HEK293 (cell line): ENCODE measurements around the gene EVA1C.
A peak's percentile ranks its signal among the peaks of the same experiment; 100 is the strongest.

Source experiments
- GLI2 ChIP-seq: fragments of 450-650 bp; formaldehyde crosslinking; IDR thresholded peaks from 2 replicates; pipeline ENCODE4; 2017; ENCODE audit warnings: missing biosample characterization, missing genetic modification characterization, low read depth, borderline replicate concordance
- IKZF3 ChIP-seq: fragments of 450-650 bp; IDR thresholded peaks from 2 replicates; pipeline ENCODE4 v1.5.0; 2018; ENCODE audit warnings: missing biosample characterization, mild to moderate bottlenecking, missing genetic modification characterization, moderate library complexity
- SP3 ChIP-seq: fragments of 450-650 bp; formaldehyde crosslinking; IDR thresholded peaks from 2 replicates; pipeline ENCODE4 v1.5.1; 2016; ENCODE audit warnings: missing biosample characterization, missing genetic modification characterization
- ZBTB17 ChIP-seq: fragments of 450-650 bp; formaldehyde crosslinking; IDR thresholded peaks from 2 replicates; pipeline ENCODE4 v1.5.1; 2016; ENCODE audit warnings: missing biosample characterization, missing genetic modification characterization
- ZNF112 ChIP-seq: fragments of 450-650 bp; formaldehyde crosslinking; IDR thresholded peaks from 2 replicates; pipeline ENCODE4 v1.5.0; 2017; ENCODE audit warnings: missing biosample characterization, missing genetic modification characterization
- ZNF133 ChIP-seq: fragments of 450-650 bp; formaldehyde crosslinking; IDR thresholded peaks from 2 replicates; pipeline ENCODE4 v1.5.1; 2016; ENCODE audit warnings: missing biosample characterization, missing genetic modification characterization
- ZNF211 ChIP-seq: fragments of 450-650 bp; formaldehyde crosslinking; IDR thresholded peaks from 2 replicates; pipeline ENCODE4 v1.5.1; 2016; ENCODE audit warnings: low read depth, missing biosample characterization, missing genetic modification characterization
- ZNF274 ChIP-seq, 2 experiments: fragments of 200-500 bp in 1 of 2; fragments of 450-650 bp in 1 of 2; sonication (Bioruptor generic) in 1 of 2; formaldehyde crosslinking in 1 of 2; IDR thresholded peaks; 2 replicates each; pipeline versions ENCODE4 v1.5.1 to v1.6.1; 2014 to 2016; ENCODE audit warnings: borderline replicate concordance in 1 of 2, inconsistent platforms in 1 of 2, low read length in 1 of 2, missing biosample characterization in 1 of 2, missing genetic modification characterization in 1 of 2
- ZNF558 ChIP-seq: fragments of 450-650 bp; formaldehyde crosslinking; IDR thresholded peaks from 2 replicates; pipeline ENCODE4 v1.5.1; 2016; ENCODE audit warnings: missing biosample characterization, missing genetic modification characterization
- ZNF701 ChIP-seq: fragments of 450-650 bp; formaldehyde crosslinking; IDR thresholded peaks from 2 replicates; pipeline ENCODE4 v1.5.1; 2016; ENCODE audit warnings: missing biosample characterization, missing genetic modification characterization
- TF ChIP-seq, protein P1 (sequence below): fragments of 450-650 bp; formaldehyde crosslinking; IDR thresholded peaks from 2 replicates; pipeline ENCODE4 v1.5.1; 2016; ENCODE audit warnings: missing biosample characterization, missing genetic modification characterization
- TF ChIP-seq, protein P2 (sequence below): fragments of 450-650 bp; formaldehyde crosslinking; IDR thresholded peaks from 2 replicates; pipeline ENCODE4 v1.5.1; 2016; ENCODE audit warnings: missing biosample characterization, missing genetic modification characterization, borderline replicate concordance
- TF ChIP-seq, protein P3 (sequence below): fragments of 450-650 bp; formaldehyde crosslinking; IDR thresholded peaks from 2 replicates; pipeline ENCODE4 v1.5.1; 2017; ENCODE audit warnings: missing biosample characterization, missing genetic modification characterization
- TF ChIP-seq, protein P4 (sequence below): fragments of 450-650 bp; formaldehyde crosslinking; IDR thresholded peaks from 2 replicates; pipeline ENCODE4 v1.5.1; 2016; ENCODE audit warnings: missing biosample characterization, missing genetic modification characterization

EVA1C gene

DNA sequence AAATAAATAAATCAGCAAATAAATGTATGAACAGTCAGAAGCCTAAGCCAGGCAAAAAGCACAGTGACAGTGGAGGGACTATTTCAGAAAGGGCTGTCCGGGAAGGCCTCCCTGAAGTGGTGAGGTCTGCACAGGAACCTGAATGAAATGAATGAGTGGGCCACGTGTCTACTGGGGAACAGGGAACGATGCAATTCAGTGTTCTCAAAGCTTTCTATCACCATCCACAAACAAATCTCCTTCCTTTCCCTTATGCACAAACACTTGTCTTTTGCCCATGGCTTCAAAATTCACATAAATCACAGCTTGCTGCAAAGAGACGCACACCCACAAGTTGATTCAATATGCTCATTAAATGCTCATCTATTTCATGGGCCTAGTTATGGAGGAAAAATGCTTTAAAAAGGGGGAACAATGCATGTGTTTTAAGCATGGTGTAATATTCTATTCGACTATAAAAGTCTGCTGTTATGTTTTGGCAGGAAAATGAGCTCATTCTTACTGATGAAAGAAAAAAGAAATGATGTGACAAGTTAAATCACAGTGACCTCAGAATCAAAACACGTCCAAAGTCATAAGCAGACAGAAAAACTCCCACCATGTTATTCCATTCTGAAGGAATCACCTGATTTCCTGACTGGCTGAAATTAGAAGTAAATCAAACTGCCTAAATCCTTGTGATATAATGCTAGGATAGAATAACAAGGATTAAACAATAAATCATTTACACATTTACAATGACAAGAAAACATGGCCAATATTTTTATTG is 41.3 kb upstream of the EVA1C start (continued):
- TF ChIP-seq, protein P1, sequence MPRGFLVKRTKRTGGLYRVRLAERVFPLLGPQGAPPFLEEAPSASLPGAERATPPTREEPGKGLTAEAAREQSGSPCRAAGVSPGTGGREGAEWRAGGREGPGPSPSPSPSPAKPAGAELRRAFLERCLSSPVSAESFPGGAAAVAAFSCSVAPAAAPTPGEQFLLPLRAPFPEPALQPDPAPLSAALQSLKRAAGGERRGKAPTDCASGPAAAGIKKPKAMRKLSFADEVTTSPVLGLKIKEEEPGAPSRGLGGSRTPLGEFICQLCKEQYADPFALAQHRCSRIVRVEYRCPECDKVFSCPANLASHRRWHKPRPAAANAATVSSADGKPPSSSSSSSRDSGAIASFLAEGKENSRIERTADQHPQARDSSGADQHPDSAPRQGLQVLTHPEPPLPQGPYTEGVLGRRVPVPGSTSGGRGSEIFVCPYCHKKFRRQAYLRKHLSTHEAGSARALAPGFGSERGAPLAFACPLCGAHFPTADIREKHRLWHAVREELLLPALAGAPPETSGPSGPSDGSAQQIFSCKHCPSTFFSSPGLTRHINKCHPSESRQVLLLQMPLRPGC = peak; percentile 48; the same call in 1 of the 2 replicates
- peak; percentile 57 for TF ChIP-seq ZBTB17
- TF ChIP-seq ZNF211 = no peak
- no peak for TF ChIP-seq GLI2 (tag by site-specific recombination)
- TF ChIP-seq ZNF133 (tag by site-specific recombination) = no peak
- peak; percentile 52; the same call in 1 of the 2 replicates for TF ChIP-seq ZNF558 (tag by site-specific recombination)
- TF ChIP-seq, protein P2, sequence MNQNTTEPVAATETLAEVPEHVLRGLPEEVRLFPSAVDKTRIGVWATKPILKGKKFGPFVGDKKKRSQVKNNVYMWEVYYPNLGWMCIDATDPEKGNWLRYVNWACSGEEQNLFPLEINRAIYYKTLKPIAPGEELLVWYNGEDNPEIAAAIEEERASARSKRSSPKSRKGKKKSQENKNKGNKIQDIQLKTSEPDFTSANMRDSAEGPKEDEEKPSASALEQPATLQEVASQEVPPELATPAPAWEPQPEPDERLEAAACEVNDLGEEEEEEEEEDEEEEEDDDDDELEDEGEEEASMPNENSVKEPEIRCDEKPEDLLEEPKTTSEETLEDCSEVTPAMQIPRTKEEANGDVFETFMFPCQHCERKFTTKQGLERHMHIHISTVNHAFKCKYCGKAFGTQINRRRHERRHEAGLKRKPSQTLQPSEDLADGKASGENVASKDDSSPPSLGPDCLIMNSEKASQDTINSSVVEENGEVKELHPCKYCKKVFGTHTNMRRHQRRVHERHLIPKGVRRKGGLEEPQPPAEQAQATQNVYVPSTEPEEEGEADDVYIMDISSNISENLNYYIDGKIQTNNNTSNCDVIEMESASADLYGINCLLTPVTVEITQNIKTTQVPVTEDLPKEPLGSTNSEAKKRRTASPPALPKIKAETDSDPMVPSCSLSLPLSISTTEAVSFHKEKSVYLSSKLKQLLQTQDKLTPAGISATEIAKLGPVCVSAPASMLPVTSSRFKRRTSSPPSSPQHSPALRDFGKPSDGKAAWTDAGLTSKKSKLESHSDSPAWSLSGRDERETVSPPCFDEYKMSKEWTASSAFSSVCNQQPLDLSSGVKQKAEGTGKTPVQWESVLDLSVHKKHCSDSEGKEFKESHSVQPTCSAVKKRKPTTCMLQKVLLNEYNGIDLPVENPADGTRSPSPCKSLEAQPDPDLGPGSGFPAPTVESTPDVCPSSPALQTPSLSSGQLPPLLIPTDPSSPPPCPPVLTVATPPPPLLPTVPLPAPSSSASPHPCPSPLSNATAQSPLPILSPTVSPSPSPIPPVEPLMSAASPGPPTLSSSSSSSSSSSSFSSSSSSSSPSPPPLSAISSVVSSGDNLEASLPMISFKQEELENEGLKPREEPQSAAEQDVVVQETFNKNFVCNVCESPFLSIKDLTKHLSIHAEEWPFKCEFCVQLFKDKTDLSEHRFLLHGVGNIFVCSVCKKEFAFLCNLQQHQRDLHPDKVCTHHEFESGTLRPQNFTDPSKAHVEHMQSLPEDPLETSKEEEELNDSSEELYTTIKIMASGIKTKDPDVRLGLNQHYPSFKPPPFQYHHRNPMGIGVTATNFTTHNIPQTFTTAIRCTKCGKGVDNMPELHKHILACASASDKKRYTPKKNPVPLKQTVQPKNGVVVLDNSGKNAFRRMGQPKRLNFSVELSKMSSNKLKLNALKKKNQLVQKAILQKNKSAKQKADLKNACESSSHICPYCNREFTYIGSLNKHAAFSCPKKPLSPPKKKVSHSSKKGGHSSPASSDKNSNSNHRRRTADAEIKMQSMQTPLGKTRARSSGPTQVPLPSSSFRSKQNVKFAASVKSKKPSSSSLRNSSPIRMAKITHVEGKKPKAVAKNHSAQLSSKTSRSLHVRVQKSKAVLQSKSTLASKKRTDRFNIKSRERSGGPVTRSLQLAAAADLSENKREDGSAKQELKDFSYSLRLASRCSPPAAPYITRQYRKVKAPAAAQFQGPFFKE (tag by site-specific recombination) = no peak
- TF ChIP-seq, protein P3, sequence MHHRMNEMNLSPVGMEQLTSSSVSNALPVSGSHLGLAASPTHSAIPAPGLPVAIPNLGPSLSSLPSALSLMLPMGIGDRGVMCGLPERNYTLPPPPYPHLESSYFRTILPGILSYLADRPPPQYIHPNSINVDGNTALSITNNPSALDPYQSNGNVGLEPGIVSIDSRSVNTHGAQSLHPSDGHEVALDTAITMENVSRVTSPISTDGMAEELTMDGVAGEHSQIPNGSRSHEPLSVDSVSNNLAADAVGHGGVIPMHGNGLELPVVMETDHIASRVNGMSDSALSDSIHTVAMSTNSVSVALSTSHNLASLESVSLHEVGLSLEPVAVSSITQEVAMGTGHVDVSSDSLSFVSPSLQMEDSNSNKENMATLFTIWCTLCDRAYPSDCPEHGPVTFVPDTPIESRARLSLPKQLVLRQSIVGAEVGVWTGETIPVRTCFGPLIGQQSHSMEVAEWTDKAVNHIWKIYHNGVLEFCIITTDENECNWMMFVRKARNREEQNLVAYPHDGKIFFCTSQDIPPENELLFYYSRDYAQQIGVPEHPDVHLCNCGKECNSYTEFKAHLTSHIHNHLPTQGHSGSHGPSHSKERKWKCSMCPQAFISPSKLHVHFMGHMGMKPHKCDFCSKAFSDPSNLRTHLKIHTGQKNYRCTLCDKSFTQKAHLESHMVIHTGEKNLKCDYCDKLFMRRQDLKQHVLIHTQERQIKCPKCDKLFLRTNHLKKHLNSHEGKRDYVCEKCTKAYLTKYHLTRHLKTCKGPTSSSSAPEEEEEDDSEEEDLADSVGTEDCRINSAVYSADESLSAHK (tag by site-specific recombination) = no peak
- no peak for TF ChIP-seq ZNF701 (tag by site-specific recombination)
- TF ChIP-seq ZNF274 (IDR thresholded peaks at IDR 0.05; ENCODE audit: low read length) = no peak
- no peak for TF ChIP-seq ZNF274 (tag by site-specific recombination; IDR thresholded peaks at IDR 0.05; ENCODE audit: borderline replicate concordance)
- TF ChIP-seq IKZF3 (tag by site-specific recombination) = no peak
- TF ChIP-seq, protein P4, sequence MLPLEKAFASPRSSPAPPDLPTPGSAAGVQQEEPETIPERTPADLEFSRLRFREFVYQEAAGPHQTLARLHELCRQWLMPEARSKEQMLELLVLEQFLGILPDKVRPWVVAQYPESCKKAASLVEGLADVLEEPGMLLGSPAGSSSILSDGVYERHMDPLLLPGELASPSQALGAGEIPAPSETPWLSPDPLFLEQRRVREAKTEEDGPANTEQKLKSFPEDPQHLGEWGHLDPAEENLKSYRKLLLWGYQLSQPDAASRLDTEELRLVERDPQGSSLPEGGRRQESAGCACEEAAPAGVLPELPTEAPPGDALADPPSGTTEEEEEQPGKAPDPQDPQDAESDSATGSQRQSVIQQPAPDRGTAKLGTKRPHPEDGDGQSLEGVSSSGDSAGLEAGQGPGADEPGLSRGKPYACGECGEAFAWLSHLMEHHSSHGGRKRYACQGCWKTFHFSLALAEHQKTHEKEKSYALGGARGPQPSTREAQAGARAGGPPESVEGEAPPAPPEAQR (tag by site-specific recombination) = no peak
- TF ChIP-seq SP3 (tag by site-specific recombination) = no peak
- no peak for TF ChIP-seq ZNF112 (tag by site-specific recombination)
